GM18517 (cell line): ENCODE results near the gene RNF146.
"Not testable (repeated sequence)": the region's sequence is repeated elsewhere in the genome, so short reads cannot be mapped to it uniquely, and the experiment has no call there.

Experiments
- ATAC-seq: cut with Tn5 transposase; IDR thresholded peaks from one replicate; pipeline ENCODE4 v1.9.1; 2021; ENCODE audit warnings: mild to moderate bottlenecking, moderate library complexity; ENCODE audit not compliant: unreplicated experiment

The RNF146 gene

DNA sequence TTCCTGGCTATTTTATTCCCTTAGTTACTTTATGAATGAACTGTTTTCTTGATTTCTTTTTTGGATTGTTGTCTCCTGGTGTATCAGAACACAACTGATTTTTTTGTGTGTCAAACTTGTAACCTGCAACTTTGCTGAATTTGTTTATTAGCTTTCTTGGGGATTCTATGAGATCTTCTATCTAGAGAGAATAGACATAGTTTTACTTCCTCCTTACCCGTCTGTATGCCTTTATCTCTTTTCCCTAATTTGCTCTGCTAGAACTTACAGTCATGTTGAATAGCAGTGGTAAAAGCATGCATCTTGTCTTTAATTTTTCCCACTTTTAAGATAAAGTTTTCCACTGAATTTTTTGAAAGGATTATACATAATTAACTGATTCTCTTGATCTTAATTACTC is 13.2 kb downstream of the RNF146 start:
- ATAC-seq = no peak

GRCh38 chr6:127282184-127282583 is 15.5 kb downstream of the RNF146 start:
- no peak for ATAC-seq

DNA sequence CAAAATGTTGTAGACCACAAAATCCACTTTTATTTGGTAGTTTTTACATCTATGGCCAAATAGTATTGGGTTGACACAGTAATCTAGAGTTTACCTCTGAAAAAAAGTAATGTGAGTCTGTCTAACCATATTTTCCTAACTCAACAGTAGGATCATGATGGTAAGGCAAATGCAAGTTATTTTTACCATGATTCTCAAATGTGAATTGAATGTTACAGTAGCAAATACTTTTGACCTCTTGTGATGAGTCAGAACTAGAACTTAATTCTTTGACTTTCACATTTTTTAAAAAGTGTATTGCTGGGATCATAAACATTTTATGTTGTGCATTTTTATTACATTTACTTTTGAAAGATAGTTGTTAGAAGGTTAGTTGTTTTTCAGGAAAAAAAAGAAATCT is 22.0 kb downstream of the RNF146 start:
- ATAC-seq = peak; percentile 32

DNA sequence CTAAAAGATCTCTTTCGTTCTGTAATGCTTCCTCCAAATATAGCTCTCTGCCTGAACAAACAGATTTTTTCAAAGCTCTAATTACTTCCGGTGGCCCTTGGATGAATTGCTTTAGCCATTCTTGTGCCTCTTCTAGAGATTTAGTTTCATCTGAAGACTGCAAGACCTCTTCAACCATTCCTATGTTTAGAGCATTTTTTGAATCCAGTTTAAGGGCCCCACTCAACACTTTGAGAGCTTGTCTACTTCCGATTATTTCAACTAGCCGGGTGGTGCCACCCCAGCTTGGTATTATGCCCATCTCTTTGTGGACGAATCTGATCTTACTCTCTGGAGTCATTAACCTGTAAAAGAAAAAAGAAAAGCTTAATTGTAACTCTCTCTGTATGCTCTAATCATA is 23.3 kb downstream of the RNF146 start:
- ATAC-seq = no peak

DNA sequence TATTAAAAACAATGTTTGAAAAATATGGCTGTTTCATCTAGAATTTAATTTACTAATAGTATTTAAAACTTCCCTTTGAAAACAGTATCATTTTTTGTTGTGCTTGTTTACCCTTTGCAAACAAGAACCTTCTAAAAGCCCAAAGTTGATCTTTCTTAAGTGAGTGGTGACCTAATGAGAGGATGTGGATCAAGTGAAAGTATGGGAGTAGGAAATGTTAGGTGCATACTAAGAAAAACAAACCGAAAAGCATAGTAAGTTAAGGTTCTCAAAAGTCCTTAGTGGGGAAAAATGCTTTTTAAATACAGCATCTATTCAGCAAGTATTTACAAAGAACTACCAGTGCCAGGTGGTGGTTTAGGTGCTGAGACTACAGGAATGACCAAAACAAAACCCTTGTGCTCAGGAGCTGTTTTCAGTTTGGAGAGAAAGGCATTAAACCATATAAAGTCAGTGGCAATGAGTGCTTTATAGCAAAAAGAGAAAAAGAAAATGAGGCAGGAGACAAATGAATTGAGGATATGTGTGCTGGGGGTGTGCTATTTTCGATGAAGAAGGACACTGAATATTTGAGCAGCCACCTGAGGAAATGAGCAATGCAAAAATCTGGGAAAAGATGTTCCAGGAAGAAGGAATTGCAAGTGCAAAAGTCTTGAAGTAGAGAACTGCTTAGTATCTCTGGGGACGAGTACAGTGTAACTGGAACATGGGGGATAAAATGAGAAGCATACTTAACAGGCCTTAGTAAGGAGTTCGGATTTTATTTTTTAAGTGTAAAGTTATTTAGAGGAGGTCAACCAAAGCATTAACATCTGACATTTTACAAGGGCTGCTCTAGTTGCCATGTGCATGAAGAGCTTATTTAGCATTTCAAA is 24.0 kb downstream of the RNF146 start:
- peak; percentile 30 for ATAC-seq

DNA sequence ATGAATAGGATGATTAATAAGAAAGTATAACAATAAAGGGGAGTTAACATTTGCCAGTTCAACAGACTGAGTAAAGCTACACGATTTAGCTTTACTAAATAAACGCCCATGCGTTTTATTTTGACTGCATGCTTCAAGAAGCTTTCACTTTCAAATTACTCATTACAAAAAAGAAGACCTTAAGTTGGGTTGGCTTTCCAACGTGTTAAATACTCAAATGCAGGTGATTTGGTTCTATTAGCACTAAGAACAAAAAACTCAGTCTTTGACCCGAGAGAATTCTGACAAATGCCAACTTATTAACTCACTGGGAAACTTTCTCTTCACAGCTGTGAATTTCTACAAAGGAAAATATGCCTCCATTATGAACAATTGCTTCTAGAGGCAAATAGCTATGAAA is 24.8 kb downstream of the RNF146 start:
- ATAC-seq = peak; percentile 92

DNA sequence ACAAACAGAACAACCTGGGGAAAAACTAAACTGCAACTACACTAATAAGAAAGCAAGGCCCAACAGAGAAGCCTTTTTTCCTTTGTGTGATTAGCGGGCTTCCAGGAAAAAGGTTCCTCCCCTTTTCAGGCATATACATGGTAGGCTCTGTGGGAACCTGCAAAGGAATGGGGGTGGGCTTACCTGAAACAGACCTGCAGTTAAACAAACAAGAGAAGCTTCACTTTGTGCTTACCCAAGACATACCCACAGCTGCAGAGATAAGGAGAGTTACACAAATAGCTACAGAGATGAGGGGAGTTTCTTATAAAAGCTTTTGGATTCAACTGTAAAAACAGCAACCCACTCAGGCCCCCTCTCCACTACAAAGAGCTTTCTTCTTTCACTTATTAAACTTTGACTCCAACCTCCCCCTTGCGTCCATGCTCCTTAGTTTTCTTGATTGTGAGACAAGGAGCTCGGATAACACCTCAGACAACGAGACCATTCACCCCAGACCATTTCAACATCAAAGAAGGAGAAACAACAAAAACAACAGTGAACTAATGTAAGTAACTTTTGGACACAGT is 30.9 kb downstream of the RNF146 start:
- no peak for ATAC-seq

GRCh38 chr6:127298475-127298874 is 31.8 kb downstream of the RNF146 start:
- no peak for ATAC-seq

DNA sequence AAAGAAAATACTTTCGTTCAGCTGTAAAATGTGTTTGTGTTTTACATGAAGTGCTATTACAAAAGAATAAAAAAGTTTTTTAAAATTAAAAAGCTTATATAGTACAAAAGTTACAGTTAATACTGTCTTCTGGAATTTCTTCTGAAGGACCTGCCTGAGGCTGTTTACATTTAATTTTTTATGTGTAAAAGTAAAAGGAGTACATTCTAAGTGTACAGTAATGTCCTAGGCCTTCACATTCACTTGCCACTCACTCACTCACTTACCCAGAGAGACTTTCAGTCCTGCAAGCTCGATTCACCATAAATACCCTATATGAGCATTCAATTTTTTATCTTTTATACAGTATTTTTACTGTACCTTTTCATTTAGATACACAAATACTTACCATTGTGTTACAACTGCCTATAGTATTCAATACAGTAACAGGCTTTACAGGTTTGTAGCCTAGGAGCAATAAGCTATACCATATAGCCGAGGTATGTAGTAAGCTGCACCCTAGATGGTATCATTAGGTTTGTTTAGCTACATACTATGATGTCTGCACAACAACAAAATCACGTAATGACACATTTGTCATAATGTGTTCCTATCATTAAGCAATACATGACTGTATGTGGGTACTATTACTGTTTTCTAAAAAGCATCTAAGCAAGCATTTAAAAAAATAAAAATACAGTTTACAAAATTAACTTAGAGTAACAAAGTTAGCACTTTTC is 33.0 kb downstream of the RNF146 start:
- no peak for ATAC-seq

- no peak for ATAC-seq
These were observed 33.7 kb downstream of the RNF146 start for GRCh38 chr6:127300411-127300810.

GRCh38 chr6:127301199-127301700 is 34.6 kb downstream of the RNF146 start:
- ATAC-seq = no peak

GRCh38 chr6:127302728-127303660 is 36.3 kb downstream of the RNF146 start:
- peak; percentile 79 for ATAC-seq

GRCh38 chr6:127303917-127304316 is 37.3 kb downstream of the RNF146 start:
- no peak for ATAC-seq

DNA sequence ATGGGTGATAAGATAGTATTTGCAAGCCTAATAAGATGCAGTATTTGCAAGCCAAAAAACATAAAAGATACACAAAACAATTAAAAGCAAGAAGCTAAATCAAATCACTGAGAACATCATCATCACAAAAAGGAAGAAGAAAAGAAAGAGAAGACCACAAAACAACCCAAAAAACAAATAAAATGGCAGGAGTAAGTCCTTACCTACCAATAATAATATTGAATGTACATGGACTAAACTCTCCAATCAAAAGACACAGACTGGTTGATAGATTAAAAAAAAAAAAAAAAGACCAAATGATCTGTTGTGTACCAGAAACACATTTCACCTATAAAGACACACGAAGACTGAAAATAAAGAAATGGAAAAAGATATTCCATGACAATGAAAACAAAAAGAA is 39.1 kb downstream of the RNF146 start:
- ATAC-seq = no peak

DNA sequence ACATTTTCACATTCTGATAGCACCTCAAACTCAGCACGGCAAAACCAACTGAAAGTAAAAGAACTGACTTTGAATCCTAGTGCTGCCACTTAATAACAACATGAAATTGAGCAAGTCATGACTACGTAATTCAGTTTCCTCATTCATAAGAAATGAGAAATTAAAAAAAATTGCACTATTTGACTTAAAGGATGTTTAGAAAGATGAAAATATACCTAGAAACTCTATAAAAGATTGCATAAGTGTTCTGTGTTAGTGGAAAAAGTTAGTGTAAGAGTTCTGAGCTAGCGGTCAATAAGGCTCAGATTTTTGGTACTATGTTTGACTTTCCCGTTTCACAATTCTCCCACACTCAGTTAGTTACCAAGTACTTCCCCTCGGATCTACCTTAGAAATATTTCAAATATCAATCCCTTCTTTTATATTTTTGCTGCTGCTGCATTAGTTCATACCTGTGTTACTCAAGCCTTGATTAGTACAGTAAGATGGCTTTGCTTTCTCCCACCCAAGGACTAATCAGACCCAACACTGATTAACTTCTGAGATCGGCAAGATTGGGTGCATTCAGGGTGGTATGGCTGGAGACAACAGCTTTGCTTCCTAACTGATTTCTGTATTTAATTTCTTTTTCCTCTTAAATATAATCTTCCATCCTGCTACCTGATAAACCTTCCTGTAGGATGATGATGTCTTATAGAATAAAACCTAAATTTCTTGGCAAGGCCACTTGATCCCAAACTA is 50.9 kb downstream of the RNF146 start:
- no peak for ATAC-seq

DNA sequence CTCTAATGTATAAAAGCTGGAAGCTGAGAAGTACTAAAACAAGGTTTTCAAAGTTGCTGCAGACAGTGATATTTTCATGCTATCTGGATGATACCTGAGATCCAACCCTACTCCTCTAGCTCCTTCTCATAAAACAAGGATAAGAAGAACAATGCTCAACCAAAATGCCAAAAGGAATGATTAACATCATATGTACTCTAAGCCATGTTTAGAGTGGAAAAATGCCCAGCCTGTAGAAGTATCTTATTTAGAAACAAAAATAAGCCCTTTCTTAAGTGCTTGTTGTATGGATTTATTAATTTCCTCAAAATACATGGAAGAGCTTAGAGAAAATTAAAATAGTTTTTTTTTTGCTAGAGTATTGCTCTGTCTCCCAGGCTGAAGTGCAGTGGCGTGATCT is 53.0 kb downstream of the RNF146 start:
- ATAC-seq = no peak

DNA sequence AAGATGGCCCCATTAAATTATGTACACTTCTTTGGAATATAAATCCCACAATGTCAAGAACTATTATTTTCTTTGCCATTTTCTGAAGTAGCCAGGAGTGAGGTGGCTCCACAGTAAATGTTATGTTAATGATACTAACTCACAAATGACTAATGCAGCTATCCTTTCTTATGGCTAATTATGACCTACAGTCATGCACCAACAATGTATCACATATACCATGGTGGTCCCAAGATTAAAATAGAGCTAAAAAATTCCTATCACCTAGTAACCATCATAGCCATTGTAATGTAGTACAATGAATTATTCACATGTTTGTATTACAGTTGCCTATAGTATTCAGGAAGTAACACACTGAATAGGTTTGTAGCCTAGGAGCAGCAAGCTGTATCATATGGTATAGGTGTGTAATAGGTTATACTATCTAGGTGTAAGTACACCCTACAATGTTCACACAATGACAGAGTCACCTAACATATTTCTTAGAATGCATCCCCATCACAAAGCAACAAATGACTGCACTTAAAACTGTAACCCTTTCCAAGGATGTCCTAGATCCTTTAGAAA is 61.5 kb downstream of the RNF146 start:
- no peak for ATAC-seq

- not testable (repeated sequence) for ATAC-seq
These were observed 64.6 kb downstream of the RNF146 start for GRCh38 chr6:127331256-127331655.

- no peak for ATAC-seq
These were observed 65.8 kb downstream of the RNF146 start for GRCh38 chr6:127332383-127332961.
